Fibroblast of pulmonary artery (primary cell): ENCODE measurements around the gene HIVEP3.

ENCODE experiments used
- DNase-seq: peaks from one replicate; pipeline ENCODE4 v3.0.0-alpha.2; 2010; ENCODE audit warnings: low read depth
- H3K4me3 ChIP-seq: replicated peaks from 2 replicates; pipeline ENCODE4 v1.5.1; 2011; ENCODE audit warnings: low read depth, mild to moderate bottlenecking, control low read depth, low read length, moderate library complexity
- TF ChIP-seq, protein P1 (sequence below): IDR thresholded peaks from 2 replicates; pipeline ENCODE4 v1.5.1; 2011; ENCODE audit warnings: mild to moderate bottlenecking, control low read depth, low read length, inconsistent platforms; ENCODE audit errors: missing control alignments

HIVEP3 gene

DNA sequence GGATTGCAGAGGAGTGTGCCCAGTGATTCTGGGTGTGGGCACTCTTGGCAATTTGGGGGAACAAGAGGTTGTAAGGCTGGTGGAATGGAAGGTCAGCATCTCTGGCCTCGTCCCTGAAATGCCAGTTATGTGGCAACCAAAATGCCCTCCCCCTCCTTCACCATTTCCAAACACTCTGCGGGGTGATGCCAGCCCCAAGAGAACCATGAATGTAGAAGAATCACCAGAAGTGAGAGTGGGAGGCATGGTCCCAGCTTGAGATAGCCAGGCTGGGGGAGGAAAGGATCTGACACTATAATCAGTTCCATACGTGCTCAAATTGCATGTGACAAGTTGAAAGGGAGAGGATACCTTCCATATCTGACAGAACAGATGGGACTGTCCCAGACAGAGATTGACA is 345.5 kb downstream of the HIVEP3 start:
- no peak overlapping the region for H3K4me3 ChIP-seq
- TF ChIP-seq, protein P1, sequence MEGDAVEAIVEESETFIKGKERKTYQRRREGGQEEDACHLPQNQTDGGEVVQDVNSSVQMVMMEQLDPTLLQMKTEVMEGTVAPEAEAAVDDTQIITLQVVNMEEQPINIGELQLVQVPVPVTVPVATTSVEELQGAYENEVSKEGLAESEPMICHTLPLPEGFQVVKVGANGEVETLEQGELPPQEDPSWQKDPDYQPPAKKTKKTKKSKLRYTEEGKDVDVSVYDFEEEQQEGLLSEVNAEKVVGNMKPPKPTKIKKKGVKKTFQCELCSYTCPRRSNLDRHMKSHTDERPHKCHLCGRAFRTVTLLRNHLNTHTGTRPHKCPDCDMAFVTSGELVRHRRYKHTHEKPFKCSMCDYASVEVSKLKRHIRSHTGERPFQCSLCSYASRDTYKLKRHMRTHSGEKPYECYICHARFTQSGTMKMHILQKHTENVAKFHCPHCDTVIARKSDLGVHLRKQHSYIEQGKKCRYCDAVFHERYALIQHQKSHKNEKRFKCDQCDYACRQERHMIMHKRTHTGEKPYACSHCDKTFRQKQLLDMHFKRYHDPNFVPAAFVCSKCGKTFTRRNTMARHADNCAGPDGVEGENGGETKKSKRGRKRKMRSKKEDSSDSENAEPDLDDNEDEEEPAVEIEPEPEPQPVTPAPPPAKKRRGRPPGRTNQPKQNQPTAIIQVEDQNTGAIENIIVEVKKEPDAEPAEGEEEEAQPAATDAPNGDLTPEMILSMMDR = no peak
- no peak for DNase-seq

DNA sequence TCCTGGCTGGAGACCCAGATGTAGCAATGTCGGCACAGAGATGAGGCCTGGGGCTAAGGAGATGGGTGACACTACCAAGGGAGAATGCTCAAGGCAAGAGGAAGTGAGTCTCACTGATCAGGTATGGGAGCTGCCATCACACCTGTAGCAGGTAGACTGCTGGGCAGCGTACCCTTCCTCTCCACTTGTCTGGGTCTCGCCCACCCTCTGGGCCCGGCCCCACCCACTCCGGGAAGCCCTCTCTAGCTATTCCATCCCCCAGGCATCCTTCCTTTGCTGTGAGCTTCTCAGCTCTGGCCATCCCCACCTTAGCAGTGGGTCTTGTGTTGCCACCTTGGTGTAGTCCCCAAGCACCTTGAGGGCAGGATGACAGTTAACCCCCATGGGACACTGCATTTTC is 346.5 kb downstream of the HIVEP3 start:
- TF ChIP-seq, protein P1 = no peak
- no peak for DNase-seq
- no peak overlapping the region for H3K4me3 ChIP-seq

DNA sequence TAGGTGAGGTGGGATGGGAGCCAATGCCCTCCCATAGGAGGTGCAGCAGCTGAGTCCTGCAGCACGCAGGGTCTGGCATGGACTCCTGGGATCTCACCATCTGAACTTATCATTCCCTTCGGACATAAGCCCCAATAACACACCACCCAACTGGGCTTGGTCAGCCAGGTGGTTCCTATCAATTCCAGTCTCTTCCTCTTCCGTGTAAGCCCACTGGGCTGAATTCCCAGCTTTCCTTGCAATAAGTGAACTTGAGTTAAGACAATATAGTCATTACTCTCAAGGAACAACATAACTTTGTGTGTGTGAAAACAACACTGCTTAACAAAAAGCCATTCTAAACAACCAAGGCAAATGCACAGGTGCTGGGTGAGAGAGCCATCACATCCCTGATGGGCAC is 347.7 kb downstream of the HIVEP3 start:
- no peak overlapping the region for H3K4me3 ChIP-seq
- DNase-seq = no peak
- TF ChIP-seq, protein P1 = no peak

DNA sequence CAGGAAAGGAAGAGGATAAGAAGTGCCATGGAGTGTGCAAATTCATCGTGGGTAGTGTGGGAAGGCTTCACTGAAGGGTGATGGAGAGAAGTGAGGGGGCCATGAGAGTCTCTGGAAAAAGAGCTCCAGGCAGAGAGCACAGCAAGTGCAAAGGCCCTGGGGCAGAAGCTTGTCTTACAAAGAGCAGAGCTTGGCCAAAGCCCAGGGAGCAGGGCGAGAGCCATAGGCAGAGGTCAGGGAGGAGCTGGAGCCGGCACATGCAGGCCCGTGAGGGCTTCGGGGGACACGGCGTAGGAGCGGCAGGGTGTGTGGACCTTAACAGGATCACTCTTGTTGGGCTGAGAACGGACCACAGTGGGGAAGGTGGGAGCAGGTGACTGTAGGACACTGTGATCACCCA is 350.5 kb downstream of the HIVEP3 start:
- H3K4me3 ChIP-seq = no peak overlapping the region
- no peak for DNase-seq
- TF ChIP-seq, protein P1 = no peak

DNA sequence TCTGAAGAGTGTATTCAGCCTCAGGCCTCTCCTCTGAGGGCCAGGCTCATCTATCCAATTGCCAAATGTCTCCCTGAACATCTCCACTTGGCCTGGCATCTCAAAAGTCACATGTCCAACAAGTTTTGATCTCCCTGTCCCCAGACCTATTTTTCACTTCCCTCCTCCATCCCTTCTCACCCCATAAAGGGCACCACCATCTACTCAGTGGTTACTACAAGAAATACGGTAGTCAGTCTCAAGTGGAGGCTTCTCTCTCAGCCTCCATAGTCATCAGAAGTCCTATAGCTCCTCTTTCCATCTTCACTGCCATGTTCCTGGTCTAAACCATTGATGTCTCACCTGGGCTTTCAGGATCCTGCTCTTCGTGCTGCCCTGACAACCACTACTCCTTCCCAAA is 351.8 kb downstream of the HIVEP3 start:
- no peak for DNase-seq
- H3K4me3 ChIP-seq = no peak overlapping the region
- TF ChIP-seq, protein P1 = no peak

DNA sequence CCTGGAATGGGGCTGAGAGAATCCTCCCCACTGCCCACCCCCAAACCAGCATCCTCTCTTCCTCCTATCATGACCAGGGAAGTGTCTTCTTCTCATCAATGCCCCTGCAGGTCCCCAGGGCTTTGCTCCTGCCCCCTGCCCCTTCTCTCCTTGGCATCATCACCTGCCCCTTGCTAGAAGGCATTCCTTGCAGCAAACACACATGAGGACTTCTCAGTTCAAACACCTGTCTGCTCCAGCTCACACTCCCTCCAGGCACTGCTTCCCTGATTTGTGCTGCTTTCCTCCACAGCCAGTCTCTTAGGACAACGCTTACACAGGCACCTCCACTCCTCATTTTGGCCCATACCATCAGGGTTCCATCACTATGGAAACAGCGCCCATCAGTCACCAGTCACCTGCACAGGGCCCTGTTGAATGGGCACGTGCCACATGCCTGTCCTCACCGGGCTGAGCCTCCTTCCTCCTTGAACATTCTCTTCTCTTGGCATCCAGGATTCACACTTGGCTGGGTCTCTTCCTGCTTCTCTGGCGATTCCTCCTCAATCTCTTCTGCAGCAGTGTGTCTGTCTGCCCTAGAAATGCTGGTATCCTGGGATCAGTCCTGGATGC is 352.3 kb downstream of the HIVEP3 start:
- no peak for DNase-seq
- TF ChIP-seq, protein P1 = no peak
- no peak overlapping the region for H3K4me3 ChIP-seq

DNA sequence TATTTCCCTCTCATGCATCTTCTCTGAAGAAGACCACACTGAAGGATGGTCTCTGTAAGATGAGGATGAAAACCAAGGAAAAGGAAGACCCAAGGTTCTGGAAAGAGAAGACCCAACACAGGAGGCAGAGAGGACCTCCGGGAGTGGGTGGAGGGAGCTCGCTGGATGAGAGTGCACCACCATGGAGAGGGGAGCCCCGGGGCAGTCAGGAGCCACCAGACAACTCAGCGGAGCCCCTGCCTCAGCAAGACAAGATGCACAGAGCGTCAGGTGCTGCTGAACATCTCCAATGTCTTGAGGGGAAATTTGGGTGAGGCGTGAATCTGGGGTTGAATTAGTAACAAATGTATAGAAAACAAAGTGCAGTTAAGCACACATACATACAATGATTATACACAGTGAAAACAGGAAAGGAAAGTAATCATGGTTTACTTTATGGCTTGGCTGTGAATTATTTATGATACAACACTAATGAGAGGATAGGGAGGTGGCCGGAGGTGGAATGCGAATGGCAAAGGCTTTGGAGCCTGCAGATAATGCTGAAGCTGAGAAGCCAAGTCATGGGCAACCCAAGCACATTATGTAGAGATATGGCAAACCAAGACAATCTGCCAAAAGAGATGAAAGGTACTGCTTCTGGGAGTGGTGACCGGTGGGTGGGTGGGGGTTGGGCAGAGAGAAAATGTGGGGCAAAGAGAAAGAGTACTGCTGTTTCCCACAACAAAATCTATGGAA is 353.8 kb downstream of the HIVEP3 start:
- TF ChIP-seq, protein P1 = no peak
- no peak for DNase-seq
- no peak overlapping the region for H3K4me3 ChIP-seq
